ENCODE results near the gene LRRC40.
A peak's percentile ranks its signal among the peaks of the same experiment; 100 is the strongest.
"Not testable (repeated sequence)": the region's sequence is repeated elsewhere in the genome, so short reads cannot be mapped to it uniquely, and the experiment has no call there.

The LRRC40 gene

GRCh38 chr1:70205434-70206118, at the start of gene LRRC40:
LRRC40 (minus strand) TSS chr1:70205579; CDS start chr1:70205540, 39 bp downstream.
- DNase-seq (ENCODE audit: low read depth): peak; percentile 96

DNA sequence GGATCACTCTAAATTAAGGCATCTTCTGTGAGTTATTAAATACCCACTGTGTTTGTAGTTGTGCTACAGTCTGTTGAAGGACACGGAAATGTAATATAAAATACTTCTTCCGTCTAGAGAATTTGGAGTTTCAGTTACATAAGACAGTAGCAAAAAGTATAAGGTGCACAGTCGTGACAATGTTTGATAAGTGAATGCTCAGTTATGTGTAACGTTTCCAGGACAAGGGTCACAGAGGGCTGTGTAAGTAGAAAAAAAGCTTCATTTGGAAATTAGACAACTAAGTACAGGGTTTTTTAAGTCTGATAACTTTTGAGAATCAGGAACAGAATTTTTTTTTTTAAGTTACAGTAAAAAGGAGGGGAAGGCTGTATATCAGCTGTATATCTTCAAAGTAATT, 43.4 kb upstream of the LRRC40 start:
- DNase-seq (ENCODE audit: low read depth): no peak

GRCh38 chr1:70247768-70248167, 42.4 kb upstream of the LRRC40 start:
- no peak for DNase-seq (ENCODE audit: low read depth)

DNA sequence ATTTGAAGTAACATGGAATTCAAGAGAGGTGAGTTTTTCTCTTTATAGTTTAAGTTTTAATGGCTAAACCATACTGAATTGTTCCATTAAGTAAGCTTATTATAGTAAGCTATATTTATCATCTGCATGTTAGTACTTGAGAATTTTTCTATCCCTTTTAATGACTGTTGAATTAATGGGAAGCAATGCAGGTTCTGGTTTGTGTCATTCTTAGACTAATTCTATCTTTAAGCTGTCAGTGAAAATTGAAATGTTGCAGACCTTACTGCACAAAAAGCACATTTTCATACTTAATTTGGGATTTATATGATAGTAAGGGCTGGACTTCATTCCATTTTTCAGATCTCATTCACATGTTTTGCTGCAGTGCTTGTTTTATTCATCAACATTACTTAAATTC, 41.7 kb upstream of the LRRC40 start:
- DNase-seq (ENCODE audit: low read depth): no peak

- no peak for DNase-seq (ENCODE audit: low read depth)
Observed at GRCh38 chr1:70239940-70240339, 34.6 kb upstream of the LRRC40 start.

GRCh38 chr1:70234733-70235132, 29.4 kb upstream of the LRRC40 start:
- no peak for DNase-seq (ENCODE audit: low read depth)

- DNase-seq (ENCODE audit: low read depth): no peak
Observed at GRCh38 chr1:70231475-70231874, 26.1 kb upstream of the LRRC40 start.

- DNase-seq (ENCODE audit: low read depth): no peak
Observed at GRCh38 chr1:70228670-70229069, 23.3 kb upstream of the LRRC40 start.

DNA sequence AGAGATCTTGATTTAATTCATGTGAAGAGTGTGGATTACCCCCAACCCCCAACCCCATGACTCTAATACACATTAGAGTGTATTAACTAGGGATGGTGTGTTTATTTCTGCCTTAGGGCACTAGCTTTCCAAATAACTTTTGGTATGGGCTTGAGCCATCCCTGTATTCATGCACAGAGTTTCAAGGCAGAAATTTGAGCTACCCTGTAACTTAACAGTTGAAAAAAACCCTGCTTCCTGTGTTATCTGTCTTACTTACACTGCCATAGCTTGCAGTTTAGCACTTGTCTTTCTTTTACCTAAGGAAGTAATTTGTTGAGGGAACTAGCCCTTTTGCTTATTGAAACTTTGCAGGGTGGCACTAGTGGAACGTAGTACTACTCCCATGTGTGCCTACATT, 22.1 kb upstream of the LRRC40 start:
- no peak for DNase-seq (ENCODE audit: low read depth)

DNA sequence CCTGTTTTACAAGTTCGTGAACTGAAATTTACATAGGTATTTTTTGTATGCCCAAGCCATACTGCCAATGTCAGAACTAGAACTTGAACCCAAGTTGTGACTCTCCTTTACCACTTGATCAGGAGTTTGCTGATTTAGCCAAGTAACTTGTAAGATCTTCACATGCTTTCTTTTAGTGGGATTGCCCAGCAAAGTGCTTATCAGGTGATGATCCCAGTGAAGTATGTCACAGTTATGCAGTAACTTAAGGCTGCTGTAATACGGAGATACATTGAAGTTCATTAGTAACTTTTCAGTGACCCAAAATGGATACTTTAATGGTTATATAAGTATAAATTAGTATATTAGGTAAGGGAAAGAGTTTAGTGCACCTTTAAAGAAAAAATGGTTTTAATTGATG, 19.6 kb upstream of the LRRC40 start:
- no peak for DNase-seq (ENCODE audit: low read depth)

DNA sequence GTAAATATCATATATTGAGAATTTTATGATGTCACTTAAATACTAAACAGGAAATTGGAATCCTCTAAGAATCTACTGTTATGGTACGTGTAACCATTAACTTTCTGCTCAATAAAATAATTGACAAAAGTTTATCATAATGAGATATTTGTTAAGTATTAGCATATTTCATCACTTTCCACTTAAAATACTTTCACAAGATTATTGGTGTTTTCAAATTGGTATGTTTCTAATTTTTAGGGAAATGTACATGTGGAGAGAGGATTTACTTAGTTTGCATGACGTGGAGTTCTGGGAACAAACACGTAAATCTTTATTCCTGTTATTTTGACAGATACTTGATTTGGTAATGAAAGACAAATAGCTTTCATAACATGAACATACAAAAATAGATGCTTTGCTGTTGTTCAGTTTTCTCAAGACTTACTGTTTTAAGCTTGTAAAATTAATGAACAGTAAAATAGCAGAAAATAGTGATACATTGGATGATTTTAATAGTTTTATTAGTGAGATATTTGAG, 17.4 kb upstream of the LRRC40 start:
- no peak for DNase-seq (ENCODE audit: low read depth)

GRCh38 chr1:70221238-70222121, 16.1 kb upstream of the LRRC40 start, which contains the start of gene SRSF11:
SRSF11 (plus strand) TSS chr1:70221380; CDS start chr1:70221637, 257 bp downstream.
- peak; percentile 97 for DNase-seq (ENCODE audit: low read depth)

DNA sequence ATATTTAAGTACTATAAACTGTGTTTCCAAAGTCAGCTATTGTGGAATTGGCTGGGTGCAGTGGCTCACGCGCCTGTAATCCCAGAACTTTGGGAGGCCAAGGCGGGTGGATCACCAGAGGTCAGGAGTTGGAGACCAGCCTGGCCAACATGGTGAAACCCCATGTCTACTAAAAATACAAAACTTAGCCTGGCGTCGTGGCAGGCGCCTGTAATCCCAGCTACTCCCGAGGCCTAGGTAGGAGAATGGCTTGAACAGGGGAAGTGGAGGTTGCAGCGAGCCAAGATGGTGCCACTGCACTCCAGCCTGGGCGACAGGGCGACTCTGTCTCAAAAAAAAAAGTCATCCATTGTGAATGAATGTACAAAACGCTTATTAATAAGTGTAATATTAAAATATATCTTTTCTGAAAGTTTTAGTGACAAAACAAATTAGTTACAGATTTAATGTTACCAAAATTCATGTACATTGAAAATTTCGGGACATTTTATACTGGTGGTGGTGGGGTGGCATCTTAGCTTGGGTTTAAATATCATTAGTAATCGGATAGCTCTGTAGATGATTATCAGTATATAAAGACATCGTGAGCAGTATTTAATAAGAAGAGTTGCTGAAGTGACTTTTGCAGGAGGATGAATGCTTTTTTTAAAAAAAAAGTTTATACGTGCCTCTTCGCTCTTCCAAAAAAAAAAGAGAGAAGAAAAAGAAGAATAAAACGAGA, 15.3 kb upstream of the LRRC40 start:
- DNase-seq (ENCODE audit: low read depth): no peak

DNA sequence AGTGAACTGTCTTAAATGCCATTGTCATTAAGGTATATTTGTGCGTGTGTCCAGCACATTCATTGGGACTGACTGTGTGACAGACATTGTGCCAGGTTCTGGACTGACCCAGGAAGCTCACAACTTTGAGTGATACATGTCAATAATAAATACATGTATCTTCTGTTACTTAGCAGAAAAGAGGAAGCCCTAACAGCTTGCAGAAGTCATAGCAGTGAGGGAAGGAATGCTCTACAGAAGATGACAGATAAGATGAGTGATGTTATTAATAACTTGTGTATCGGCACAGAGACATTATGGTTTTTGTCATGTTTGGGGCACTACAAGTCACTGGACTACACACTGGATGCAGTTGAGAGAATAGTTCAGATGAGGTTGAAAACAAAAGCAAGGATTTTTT, 14.6 kb upstream of the LRRC40 start:
- DNase-seq (ENCODE audit: low read depth): no peak

GRCh38 chr1:70211541-70211940, 6.2 kb upstream of the LRRC40 start:
- no peak for DNase-seq (ENCODE audit: low read depth)

GRCh38 chr1:70210820-70211219, 5.4 kb upstream of the LRRC40 start:
- DNase-seq (ENCODE audit: low read depth): no peak

DNA sequence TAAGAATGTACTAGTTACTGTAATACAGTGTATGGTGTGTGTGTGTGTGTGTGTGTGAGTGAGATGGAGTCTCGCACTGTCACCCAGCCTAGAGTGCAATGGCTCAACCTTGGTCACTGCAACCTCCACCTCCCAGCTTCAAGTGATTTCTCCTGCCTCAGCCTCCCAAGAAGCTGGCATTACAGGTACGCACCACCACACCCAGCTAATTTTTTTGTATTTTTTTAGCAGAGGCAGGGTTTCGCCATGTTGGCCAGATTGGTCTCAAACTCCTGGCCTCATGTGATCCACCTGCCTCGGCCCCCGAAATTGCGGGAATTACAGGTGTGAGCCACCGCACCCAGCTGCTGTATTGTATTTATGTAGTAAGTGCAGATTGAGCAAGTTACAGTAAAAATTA, 2.9 kb upstream of the LRRC40 start:
- no peak for DNase-seq (ENCODE audit: low read depth)

DNA sequence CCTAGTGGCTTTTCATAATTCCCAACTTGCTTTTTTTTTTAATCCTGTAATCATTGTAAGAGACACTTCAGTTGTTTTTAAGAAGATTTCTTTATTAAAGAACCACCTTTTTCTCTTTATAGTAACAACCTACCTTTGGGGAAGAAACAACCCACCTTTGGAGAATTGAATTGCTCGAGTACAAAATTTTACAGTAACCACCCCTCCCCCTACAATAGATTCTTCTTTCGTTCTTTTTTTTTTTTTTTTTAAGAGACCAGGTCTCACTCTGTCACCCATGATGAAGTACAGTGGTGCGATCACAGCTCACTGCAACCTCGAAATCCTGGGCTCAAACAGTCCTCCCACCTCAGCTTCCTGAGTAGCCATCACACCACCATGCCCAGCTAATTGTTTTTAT, 2.1 kb upstream of the LRRC40 start:
- DNase-seq (ENCODE audit: low read depth): no peak

- not testable (repeated sequence) for DNase-seq (ENCODE audit: low read depth)
Observed at GRCh38 chr1:70206833-70207232, 1.5 kb upstream of the LRRC40 start.

DNA sequence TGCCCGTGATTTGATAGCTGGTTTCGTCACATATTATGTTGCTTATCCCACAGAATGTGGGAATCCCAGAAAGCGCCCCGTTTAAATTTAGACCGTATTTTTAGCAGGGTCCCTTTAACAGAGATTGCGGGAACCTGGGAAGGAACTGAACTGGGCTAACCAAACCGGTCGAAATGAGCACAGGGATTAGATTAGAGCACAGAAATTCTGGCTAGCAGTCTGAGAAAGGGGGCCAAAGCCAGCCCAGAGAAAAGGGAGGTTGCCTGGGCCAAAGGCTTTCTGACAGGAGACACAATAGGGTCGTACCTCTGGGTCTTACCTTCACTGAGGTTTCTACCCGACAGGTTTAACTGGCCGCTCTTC, 327 bp downstream of the LRRC40 start:
- DNase-seq (ENCODE audit: low read depth): no peak

- DNase-seq (ENCODE audit: low read depth): no peak
Observed at GRCh38 chr1:70204600-70204999, 779 bp downstream of the LRRC40 start.

DNA sequence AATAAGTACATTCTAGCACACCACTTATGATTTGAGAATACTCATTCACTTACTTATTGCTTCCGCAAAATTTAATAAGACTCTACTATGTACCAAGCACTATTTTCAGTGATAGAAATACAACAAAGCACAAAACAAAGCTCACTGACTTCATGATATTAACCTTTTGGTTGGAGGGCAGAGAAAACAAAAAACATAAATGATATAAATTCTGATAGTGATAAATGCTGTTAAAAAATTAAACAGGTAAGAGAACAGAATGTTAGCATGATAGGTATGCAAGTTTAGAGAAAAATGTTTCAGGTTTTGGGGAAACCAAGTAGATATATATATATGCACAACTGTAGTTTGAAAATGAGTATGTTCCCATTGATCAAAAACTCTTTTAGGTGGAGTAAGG, 1.2 kb downstream of the LRRC40 start:
- DNase-seq (ENCODE audit: low read depth): no peak

Measured in stimulated activated CD8-positive, alpha-beta memory T cell treated with anti-CD3 and anti-CD28 coated beads, Interleukin-4, amount 100 ng/mL, for 24 hours (primary cell).